HG02678 (cell line): ENCODE results near the gene SMOC2.

ENCODE experiments used
- ATAC-seq: cut with Tn5 transposase; IDR thresholded peaks from one replicate; pipeline ENCODE4 v1.9.1; 2021; ENCODE audit warnings: mild to moderate bottlenecking, moderate library complexity; ENCODE audit not compliant: unreplicated experiment

Gene SMOC2

DNA sequence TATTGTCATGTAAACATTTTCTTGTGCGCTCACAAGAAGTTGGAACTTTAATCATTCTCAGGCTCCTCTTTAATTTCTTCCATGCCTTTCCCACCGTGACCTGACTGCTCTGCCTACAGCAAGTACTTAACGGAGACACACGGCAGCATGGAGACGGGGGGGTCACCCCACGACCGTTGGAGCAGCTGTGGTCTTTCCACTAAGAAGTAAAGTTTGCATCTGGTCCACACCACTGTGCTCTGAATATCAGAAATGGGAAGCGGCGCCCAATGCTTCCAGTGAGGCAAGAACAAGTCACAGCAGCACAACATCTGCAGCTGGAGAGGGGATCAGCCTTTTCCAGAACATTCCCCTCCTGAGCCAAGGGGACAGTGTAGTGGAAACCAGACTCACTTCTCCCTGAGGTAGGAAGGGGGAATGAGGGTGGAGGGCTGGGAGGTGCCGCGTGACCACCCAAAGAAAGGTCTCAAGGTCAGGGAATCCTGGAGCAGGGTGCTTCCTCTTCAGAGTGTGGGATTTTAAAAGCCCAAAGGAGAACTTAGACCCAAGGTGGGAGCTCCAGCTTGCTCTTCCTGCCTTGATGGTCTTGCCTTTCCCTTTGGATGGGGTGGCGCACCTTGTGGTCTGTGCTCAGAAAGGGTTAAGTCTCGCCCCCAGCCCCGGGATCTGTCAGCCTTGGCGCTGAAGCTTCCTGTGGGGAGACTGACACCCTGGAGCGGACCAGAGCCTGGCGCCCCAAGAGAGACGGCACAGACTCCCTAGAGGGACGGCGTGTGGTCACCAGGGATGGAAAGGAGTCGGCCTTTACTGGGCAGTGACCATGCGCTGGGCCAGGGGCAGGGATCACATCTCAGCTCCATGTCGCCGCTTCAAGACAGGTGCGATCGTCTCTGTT, 25.6 kb upstream of the SMOC2 start:
- no peak for ATAC-seq

DNA sequence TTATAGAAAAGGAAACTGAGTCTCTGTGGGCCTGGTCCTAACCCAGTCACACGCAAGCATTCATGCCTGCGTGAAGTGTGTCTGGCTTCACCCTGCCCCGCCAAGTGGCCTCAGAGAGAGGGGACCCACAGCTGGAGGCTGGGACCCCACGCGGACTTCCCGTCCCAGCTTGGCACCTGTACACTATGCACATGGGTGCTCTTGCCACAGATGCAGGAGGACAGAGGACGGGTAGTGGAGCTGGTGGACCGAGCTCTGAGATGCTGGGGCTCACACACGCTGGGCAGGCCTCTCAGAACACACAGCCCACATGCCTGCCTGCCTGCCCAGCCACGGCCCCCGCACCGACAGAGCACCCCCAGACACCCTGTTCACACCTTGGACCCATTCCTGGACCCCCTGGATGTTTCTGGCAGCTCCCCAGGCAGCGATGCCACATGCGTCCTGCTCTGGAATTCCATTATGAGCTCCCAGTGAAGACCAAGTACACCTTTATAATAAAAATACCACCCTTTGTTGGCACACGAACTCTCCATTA, 24.9 kb upstream of the SMOC2 start:
- no peak for ATAC-seq

DNA sequence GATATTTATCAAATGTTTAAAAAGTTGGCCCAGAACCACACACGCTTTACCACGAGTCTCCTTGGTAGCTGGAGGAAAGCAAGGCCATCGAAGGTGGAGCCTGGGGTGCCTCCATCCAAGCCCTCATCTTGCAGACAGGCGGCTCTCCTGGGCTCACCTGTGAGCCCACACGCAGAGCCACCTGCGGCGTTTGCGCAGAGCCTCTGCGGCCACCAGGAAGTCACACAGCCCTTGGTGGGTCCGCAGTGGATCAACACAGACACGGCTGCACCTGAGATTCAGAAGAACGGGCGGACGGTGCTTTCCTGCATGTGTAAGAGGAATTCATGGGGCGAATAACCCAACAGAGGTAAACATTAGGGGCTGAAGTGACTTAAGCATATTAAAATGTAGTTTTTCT, 24.5 kb upstream of the SMOC2 start:
- no peak for ATAC-seq

DNA sequence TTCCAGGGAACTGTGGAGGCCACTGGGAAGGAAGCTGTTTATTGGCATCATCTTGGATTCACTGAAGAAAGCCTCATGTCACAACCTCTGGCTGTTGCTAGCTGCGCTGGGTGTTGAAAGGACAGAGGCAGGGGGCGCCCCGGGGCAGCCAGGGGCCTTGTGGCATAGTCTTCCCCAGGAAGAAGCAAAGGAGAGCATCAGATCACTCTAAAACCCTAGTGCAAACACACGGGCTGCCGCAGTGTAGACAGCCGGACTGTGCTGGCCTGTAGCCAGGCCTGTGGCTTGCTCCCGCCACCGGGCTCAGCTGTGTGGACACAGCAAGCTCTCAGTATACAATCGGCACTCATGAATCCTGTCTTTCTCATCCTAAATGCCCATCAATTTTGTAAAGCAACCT, 23.8 kb upstream of the SMOC2 start:
- ATAC-seq = no peak

DNA sequence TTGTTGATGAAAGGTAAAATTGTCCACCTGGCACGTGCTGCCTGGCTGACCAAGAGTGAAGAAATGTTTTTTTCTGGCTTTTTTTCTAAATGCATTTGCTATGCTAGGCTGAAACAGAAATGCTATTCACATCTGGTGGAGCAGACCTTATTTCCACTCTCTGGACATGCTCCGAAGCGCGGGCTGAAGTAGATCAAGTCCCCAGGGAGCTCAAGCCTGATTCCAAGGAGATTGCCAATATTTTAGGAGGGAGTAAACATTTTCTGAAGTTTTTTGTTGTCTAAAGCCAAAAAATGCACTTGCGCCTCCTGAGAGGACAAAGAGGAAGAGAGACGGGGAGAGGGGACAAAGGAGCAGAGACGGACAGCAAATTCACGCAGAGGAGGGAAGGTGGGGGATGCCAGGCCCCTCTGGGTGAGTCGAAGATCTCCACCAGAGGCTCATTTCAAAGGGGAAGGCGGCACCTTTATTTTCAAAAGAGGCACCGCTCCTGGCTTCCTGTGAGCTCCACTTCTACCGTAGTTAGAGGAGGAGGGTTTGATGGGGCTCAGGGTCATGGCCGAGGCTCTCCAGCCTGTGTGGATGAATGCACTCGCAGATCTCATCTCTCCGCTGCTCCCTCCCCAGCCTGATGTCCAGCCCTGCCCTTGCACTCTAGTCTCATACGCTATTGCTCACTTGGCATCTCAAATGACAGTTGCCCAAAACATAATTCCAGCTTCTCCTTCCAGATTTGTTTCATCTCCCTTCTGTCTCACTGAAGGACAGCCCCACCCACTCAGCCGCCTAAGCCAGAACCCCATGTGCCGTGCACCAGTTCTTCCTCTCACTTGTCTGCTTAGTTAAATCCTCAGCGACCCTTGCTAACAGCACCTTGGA, 23.1 kb upstream of the SMOC2 start:
- ATAC-seq = no peak

DNA sequence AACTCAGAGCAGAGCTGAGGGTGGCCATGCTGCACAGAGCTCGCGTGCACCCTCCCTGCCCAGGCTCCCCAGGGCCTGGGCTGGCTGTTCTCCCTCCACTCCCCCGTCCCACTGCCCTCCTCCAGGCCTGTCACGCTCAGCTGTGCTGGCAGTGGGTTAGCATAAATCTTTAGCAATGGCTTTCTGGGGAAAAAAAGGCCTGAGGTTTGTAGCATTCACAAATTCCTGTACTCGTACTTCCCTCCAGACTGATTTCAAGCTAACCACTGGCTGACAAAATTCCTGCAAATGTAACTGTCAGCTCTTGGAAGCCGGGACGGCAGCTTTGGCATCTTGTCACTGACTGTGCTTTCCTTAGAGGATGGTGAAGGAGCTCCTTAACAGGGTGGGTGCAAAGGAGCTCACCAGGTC, 22.3 kb upstream of the SMOC2 start:
- no peak for ATAC-seq

DNA sequence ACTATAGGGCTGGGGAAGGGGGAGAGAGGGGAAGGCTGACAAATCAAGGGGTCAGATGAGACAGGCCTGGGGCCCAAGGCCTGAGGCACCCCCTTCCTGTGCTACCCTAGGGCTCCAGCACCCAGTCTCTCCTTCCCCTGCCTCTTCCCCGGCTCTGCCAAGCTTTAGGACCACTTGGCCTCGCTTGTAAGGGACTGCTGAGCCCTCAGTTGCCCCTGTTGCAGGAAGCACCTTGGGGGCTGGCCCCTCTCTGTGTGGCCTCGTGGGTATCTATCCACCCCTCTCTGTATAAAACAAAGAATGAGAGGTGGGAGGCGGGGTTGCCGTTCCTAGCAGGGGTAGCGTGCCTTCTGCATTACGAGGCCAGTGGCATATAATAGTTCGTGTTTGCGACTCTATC, 21.4 kb upstream of the SMOC2 start:
- ATAC-seq = no peak

DNA sequence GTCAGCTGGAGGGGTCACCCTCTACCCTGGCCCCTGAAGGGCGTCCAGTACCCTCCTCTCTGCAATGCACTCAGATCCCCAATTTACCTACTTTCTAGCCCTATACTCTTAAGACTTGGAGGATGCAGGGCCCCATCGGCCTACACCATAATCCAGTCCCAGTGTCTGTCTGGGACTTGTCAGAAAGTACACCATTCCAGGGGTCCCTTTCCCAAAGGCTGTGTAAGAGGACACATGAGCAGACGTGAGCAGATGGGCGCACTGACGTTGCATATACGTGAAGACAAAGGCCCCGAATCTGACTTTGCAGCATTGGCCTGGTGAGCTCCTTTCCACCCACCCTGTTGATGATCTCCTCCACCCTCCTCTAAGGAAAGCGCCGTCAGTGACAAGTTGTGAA, 20.9 kb upstream of the SMOC2 start:
- ATAC-seq = no peak

DNA sequence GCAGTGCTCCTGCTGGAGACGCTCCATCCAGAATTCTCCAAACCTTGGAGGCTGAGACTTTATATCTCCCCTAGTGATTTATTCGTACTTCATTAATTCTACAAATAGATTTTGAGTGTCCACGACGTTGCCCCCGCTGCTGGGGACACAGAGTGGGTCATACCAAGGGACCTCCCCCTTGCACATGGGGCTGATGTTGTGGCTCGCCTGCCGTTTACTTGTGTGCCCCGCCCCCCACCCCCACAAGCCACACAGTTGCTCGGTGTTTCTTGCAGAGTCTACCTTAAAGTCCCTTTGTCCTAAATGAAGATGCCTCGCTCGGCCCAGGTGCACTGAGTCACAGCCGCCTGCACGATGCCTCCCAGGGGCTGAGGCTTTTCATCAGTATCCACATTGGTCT, 20.3 kb upstream of the SMOC2 start:
- ATAC-seq = no peak

DNA sequence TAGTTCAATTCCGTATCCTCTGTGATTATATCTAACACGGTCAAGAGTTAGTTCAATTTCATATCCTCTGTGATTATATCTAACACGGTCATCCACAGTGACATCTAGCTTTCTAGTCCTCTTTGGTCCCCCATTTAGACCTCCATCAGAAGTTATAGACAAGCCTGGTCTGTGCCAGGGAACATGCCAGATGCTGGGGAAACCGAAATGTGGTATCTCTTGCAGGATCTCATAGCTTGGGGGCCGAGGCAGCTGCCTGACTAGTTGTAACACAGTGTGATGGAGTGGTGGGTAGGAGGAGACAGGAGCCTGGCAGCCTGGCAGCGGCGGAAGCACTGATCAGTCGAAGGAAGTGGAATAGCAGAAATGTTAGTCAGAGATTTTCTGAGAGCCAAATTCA, 13.8 kb upstream of the SMOC2 start:
- ATAC-seq = no peak

DNA sequence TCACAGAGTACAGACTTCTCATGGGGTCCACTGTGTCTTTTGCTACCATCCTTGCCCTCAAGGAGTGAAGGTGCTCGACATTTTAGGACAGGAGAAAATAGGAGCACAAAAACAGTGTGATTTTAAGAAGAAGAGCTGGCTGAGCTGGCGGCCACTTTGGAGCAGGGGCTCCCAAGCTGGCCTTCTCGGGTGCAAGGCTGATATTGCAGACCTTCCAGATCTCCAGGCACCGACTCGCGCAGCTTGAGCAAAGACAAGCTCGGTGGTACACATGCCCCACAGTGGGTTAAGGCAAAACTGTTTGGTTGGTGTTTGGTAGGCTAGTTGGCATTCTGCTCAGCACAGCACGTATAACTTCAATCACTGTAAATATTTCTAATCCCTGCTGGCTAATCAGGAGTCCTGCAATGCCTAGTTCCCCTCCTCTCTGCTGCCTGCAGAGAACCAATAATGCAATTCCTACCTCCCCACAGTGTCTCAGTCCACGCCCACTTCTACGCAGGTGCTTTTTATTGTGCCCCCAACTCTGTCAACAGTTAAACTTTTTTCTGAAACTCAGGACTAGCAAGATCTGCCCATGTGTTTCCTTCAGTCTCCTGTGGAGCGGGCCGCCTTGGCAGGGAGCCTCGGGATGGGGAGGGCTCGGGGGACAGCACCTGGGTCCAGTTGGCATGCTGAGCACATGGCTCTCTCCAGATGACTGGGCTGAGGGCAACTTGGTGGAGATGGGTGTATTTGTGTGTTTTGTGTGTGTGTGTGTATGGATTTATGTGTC, 12.7 kb upstream of the SMOC2 start:
- ATAC-seq = no peak

DNA sequence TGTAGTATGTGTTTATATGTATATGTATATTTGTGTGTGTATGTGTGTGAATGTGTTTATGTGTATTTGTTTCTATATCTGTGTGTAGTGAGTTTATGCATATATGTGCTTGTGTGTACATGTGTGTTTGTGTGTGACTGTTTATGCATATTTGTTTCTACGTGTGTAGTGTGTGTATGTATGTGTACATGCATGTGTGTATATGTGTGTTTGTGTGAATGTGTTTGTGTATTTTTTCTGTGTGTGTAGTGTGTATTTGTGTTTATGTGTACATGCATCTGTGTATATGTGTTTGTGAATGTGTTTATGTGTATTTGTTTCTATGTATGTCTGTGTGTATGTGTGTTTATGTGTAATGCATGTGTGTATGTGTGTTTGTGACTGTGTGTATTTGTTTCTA, 12.1 kb upstream of the SMOC2 start:
- no peak for ATAC-seq

DNA sequence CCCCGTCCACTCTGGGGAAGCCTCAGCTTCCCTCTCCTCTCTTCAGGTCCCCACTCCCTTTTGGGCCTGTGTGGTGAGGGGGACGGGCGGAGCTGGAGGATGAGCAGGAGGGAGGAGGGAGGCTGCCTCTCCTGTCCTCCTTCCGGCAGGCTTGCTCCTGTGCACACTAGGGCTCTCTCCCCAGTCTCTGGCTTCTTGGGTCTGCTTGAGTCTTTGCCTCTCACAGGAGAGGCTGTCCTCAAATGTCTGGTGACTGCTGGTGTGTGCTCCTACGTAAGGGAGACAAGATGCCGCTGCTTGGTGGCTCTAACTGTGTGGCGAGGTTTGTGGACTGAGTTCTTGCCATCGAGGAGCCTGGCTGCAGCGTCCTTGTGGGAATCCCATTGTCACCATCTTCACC, 8.8 kb upstream of the SMOC2 start:
- no peak for ATAC-seq

DNA sequence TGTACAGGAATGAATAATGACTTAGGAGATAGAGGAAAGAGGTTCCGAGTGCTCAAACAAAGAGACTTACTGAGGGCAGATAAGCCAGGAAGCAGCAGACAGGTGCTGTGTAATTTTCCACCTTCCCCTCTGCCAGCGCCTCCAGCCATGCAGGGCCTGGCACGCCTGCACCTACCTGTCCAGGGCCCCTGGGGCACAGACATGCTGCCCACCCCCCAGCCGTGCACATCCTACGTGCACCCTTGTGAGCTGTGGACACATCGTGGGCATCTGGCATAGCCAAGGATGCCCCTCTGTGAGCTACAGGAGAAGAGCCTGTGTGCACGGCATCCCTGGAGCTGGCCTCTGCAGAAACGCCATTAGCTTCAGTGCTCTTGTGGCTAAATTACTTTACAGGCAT, 7.1 kb upstream of the SMOC2 start:
- ATAC-seq = no peak

DNA sequence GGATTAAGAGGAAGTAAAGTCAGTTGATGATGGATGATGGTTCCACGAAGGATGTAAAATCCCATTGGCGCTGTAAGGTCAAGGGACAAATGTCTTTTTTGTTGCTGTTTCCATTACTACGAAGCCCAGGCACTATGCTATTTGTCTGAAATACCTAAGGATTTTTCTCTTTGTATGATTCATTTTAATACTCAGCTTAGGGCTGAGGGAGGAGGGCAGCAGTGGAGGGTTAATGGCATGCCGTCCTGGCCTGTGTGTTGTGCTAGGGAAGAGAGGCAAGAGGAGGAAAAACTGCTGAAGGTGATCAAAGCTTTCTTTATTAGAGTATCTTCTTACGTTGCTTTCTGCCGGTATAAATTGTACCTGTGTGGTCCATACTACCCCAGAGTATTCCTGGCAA, 6.5 kb upstream of the SMOC2 start:
- no peak for ATAC-seq

DNA sequence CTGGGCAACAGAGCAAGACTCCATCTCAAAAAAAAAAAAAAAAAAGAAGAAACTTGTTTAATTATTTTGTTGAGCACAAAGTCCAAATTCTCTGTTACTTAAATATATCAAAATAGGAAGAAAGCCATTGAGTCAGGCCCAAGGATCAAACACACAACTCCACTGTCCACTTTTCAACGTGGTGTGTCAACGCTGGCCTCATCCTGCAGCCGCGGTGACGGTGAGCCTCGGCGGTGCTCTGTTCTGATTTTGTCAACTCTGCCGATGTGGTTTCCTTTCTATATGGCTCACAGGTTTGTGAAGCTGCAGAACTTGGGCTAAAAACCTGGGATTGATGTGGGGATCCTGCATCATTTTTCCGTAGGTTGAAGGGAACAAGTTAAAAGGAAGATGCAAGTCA, 3.2 kb upstream of the SMOC2 start:
- no peak for ATAC-seq

DNA sequence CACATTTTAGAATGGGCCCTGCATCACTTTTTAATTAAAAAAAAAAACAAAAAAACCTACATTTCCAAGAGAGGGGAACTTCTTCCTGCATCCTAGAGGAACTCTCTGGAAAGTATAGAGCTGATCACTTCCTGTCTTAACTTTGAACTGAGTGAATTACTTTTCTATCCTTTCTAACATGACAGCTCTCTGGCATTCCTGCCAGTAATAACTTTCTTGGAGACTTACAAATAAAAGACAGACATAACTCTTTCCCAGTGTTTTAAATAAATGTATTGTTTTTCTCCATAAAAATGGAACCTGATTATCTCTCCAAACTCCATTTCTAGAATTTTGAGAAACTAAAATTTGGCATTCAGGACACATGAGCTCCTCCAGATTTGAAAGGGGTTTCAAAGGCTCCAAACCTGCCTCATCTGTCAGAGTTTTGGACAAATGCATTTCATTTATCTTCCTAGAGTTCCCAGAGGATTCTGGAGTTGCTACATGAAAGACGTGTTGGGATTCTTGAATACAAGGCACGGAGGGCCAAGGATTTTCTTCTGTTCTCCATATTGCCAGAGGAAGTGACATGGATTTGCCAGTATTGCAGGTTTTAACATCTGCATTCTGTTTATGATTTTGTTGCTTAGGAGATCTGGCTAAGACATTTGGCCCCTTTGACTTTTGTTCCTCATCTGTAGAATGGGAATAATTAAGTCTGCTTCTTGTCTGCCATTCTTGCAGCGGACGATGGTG, 2.0 kb upstream of the SMOC2 start:
- ATAC-seq = no peak

DNA sequence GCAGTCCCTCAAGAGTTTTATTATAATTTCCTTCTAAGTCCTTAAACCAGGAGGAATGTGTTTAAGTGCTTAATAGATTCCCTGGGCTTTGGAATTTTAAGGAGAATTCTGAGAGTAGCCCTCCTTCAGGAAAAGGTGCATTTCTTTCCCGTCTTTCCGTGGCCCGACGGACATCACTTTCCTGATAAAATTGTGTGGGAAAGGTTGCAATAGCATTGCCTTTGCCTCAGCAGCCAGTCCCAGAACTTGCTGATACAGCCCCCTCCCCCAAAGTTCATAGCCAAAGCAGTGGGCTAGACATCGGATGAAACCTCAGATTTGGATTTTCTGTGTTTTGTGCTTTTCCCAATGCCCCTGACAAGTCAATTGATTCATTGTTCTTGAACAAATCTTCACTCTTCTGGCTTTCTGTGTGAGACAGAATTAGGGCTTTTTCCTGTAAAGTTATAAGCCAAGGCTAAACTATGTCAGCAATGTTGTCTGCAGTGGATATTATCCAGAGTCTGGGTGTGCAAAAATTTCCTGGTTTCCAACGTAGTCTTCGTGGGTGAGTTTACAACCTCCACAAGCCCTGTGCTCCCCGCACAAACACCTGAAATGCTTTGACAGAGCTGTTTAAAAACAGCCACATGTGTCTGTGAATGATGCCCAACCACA, 1.1 kb upstream of the SMOC2 start:
- ATAC-seq = no peak

DNA sequence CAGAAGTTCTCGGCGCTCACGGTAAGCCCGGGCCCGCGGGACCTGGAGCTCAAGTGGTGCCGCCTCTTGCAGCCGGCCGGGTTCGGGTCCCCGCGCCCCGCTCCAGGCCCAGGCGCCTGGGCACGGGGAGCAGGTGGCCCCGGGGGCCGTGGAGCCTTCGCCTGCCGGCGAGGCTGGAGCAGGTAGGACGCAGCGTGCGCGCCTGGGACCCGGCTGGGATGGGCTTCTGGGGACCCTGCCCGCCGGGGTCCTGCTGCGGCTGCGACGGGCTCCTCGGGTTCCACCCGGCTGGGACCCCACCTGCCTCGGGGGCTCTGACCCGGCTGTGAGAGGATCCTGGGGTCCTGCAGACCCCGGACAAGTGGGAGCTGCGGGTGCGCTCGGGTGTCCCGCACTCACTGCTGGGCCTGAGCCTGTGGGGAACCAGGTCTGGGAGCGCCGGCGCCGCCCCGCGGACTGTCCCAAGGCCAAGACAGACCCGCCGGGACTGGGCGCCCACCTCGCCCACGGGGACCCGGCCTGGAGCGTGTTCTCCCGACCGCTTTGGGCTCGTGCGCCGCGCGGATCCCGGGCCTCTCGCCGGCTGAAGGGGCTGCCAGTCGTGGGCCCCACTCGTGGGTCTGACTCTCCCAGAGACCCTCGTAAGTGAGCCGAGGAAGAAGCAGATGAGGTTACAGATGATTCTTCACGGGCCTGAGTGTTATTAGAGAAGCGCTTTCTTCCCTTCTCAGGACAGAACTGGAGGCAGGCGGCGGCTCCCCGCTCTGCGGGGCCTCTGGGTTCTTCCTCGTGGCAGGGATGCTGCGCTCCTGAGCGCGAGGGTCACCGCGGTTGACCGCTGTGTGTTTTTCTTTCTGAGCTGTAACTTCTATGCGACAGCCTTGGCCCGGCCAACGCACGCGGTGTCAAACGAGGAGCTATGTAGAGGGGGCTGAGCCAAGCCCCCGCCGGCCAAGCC, 729 bp downstream of the SMOC2 start:
- ATAC-seq = no peak
